ENCODE data around the gene HOXA5. TPM values are rescaled to one million over a fixed set of nuclear protein-coding genes. Genes with fewer than 3 reads are reported as not detected.

The HOXA5 gene
- total and polyA plus RNA-seq, 2 donors (not counting 1 experiment from before 2014, with no cell fraction given) = 18.3 to 35.6 TPM

DNA sequence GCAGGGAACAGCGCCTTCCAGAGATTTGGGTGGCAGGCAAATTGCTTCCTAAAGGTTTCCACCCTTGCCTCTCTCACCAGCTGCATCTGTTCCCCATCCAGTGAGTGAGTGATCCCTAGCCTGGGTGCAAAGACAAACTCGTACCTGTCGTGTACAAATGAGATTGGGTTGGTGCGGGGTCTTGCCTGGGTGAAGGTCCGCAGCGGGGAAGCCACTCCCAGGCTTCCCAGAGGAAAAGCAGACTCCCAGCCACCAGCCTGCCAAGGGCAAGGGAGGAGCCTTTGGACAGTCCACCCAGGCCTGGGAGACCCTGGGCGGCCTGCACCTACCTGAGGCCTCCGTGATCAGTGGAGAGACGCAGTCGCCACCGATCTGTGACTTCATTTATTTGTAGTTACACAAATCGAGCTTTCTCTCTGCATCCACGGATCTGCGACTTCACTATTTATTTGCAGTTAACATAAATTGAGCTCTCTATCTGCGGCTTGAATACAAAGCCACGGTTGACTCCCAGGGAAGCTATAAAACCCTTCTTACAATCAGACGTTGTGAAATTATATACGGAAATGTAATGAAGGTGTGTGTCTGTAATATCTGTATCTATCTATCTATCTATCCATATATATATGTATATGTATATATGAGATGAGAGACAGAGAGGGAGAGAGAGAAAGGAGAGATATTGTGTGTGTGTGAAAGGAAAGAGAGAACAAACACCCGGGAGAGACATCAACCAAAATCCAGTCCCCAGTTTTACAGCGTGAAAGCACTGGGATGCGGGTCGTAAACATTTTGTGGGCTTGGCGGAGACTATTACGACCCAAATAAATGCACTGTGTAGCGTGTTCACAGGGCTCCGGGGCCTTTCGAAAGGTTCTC is 16.0 kb upstream of the HOXA5 start:
- no peak overlapping the region for H3K4me3 ChIP-seq (replicated peaks in 1 of 4; ENCODE audit: control extremely low read depth in 1 of 4, insufficient read depth in 1 of 4, low read depth in 3 of 4, low read length in 4 of 4)
- no peaks in the 10 kb centered on the region for H3K9me3 ChIP-seq (ENCODE audit: control insufficient read depth, insufficient read depth, low read depth, low read length)
- H3K9ac ChIP-seq (ENCODE audit: insufficient read depth, low read length) = no peak overlapping the region
- no peak for DNase-seq (ENCODE audit: low read depth in 2 of 2)
- no peaks in the 10 kb centered on the region for H4K20me1 ChIP-seq (ENCODE audit: control insufficient read depth, extremely low read depth, insufficient read depth, low read length)
- H3K79me2 ChIP-seq (ENCODE audit: control insufficient read depth, insufficient read depth, low read length) = no peaks in the 10 kb centered on the region
- no peak for TF ChIP-seq EZH2 (IDR thresholded peaks at IDR 0.05; ENCODE audit: low read length, missing control alignments)
- no peaks in the 10 kb centered on the region for H3K36me3 ChIP-seq (ENCODE audit: control insufficient read depth, insufficient read depth, low read length)
- H3K27me3 ChIP-seq (ENCODE audit: control insufficient read depth, insufficient read depth, low read length) = peaks cover 11% of the 10 kb centered on the region
- no peak overlapping the region for H2AFZ ChIP-seq (ENCODE audit: low read length)
- H3K27ac ChIP-seq (ENCODE audit: insufficient read depth, low read length) = no peak overlapping the region
- peaks cover 4% of the 10 kb centered on the region for H3K4me1 ChIP-seq (ENCODE audit: control insufficient read depth, extremely low read depth, insufficient read depth, low read length)
- H3K4me2 ChIP-seq (ENCODE audit: extremely low read depth, insufficient read depth, low read length) = no peak overlapping the region

DNA sequence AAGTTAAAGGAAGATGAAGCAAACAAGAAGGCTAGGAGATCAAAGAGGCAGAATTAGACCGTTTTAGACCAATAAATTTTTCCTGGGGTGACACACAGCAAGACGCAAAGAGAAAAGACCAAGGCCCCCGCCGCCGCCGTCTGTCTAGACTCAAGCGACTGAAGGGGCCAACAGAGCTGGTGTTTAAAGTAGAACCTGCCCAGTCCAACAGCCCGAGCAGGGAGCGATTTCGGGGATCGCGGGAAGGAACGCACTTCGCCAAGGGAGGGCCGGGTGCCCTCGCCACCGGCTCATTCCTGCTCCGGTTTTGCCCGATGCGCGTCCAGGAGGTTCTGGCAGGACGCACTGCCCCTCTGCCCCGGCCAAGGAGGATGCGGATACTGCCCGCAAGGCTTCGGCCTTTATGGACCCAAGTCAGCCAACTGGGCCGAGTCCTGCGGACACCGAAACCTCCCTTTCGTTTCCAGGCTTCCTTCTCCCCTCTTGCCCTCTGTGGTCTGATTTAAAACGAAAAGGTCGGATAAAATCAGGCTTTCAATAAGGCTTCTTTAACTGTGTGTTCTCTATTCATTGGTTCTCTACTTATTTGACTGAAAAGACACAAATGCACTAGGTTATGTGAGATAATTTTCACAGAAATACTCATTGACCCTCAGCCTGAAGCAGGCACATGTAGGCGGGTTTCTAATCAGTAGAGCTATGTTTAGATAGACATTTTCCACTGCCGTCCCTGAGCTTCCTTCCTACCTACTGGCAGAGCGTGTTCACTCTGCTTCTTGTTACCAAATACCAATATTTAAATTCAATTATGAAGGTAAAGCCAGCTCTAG is 15.2 kb upstream of the HOXA5 start:
- H3K4me2 ChIP-seq (ENCODE audit: extremely low read depth, insufficient read depth, low read length) = no peak overlapping the region
- H3K79me2 ChIP-seq (ENCODE audit: control insufficient read depth, insufficient read depth, low read length) = no peaks in the 10 kb centered on the region

DNA sequence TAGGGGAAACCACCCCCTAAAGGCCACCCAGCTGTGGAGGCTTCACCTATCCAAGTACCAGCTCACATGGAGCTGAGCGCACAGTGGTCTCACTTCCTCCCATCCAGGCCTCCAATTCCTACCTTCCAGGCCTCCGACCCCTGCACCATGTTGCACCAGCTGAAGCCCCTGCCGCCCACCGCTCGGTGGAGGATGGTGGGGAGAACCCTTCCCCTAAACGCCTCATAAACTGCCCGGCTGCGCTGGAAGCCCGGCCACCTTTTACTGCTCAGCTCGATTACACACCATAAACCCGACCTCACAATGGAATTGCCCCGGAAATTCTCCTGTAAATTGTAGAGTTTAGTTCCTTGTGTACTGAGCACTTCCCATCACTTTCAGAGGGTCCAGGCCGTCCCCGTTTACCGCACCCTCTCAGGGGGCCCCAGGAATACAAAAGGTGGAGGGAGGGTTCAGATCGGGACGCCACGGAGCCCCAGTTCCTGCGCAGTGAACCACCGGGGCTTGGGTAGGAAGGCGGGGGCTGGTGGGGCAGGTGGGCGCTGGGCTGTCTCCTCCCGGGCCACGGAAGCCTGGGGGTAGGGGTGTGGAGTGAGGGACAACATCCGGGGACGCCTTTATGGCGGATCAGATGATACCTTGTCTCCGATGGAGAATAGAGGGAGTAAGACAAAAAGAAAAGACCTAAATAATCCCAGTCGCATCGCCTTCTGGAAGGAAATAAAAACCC is 14.4 kb upstream of the HOXA5 start:
- TF ChIP-seq EZH2 (IDR thresholded peaks at IDR 0.05; ENCODE audit: low read length, missing control alignments) = no peak
- TF ChIP-seq, protein P1, sequence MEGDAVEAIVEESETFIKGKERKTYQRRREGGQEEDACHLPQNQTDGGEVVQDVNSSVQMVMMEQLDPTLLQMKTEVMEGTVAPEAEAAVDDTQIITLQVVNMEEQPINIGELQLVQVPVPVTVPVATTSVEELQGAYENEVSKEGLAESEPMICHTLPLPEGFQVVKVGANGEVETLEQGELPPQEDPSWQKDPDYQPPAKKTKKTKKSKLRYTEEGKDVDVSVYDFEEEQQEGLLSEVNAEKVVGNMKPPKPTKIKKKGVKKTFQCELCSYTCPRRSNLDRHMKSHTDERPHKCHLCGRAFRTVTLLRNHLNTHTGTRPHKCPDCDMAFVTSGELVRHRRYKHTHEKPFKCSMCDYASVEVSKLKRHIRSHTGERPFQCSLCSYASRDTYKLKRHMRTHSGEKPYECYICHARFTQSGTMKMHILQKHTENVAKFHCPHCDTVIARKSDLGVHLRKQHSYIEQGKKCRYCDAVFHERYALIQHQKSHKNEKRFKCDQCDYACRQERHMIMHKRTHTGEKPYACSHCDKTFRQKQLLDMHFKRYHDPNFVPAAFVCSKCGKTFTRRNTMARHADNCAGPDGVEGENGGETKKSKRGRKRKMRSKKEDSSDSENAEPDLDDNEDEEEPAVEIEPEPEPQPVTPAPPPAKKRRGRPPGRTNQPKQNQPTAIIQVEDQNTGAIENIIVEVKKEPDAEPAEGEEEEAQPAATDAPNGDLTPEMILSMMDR (conservative IDR thresholded peaks at IDR 0.05 in 1 of 2, IDR thresholded peaks at IDR 0.05 in 1 of 2; ENCODE audit: low read depth in 1 of 2, low read length in 2 of 2) = no peak
- H3K36me3 ChIP-seq (ENCODE audit: control insufficient read depth, insufficient read depth, low read length) = no peaks in the 10 kb centered on the region
- H3K4me1 ChIP-seq (ENCODE audit: control insufficient read depth, extremely low read depth, insufficient read depth, low read length) = peaks cover 4% of the 10 kb centered on the region
- DNase-seq (ENCODE audit: low read depth in 2 of 2) = no peak
- H3K79me2 ChIP-seq (ENCODE audit: control insufficient read depth, insufficient read depth, low read length) = no peaks in the 10 kb centered on the region
- no peaks in the 10 kb centered on the region for H4K20me1 ChIP-seq (ENCODE audit: control insufficient read depth, extremely low read depth, insufficient read depth, low read length)
- H2AFZ ChIP-seq (ENCODE audit: low read length) = no peak overlapping the region
- no peak overlapping the region for H3K9ac ChIP-seq (ENCODE audit: insufficient read depth, low read length)
- H3K27me3 ChIP-seq (ENCODE audit: control insufficient read depth, insufficient read depth, low read length) = no peaks in the 10 kb centered on the region
- H3K4me3 ChIP-seq (replicated peaks in 1 of 4; ENCODE audit: control extremely low read depth in 1 of 4, insufficient read depth in 1 of 4, low read depth in 3 of 4, low read length in 4 of 4) = no peak overlapping the region
- H3K4me2 ChIP-seq (ENCODE audit: extremely low read depth, insufficient read depth, low read length) = no peak overlapping the region
- no peaks in the 10 kb centered on the region for H3K9me3 ChIP-seq (ENCODE audit: control insufficient read depth, insufficient read depth, low read depth, low read length)
- H3K27ac ChIP-seq (ENCODE audit: insufficient read depth, low read length) = no peak overlapping the region

More for the DNA sequence above, 15.2 kb upstream of the HOXA5 start:
- no peaks in the 10 kb centered on the region for H4K20me1 ChIP-seq (ENCODE audit: control insufficient read depth, extremely low read depth, insufficient read depth, low read length)
- no peak overlapping the region for H2AFZ ChIP-seq (ENCODE audit: low read length)
- no peak overlapping the region for H3K4me3 ChIP-seq (replicated peaks in 1 of 4; ENCODE audit: control extremely low read depth in 1 of 4, insufficient read depth in 1 of 4, low read depth in 3 of 4, low read length in 4 of 4)
- peaks cover 4% of the 10 kb centered on the region for H3K27me3 ChIP-seq (ENCODE audit: control insufficient read depth, insufficient read depth, low read length)
- H3K27ac ChIP-seq (ENCODE audit: insufficient read depth, low read length) = no peak overlapping the region
- peaks cover 4% of the 10 kb centered on the region for H3K4me1 ChIP-seq (ENCODE audit: control insufficient read depth, extremely low read depth, insufficient read depth, low read length)
- H3K9ac ChIP-seq (ENCODE audit: insufficient read depth, low read length) = no peak overlapping the region
- H3K36me3 ChIP-seq (ENCODE audit: control insufficient read depth, insufficient read depth, low read length) = no peaks in the 10 kb centered on the region
- TF ChIP-seq, protein P1 (conservative IDR thresholded peaks at IDR 0.05 in 1 of 2, IDR thresholded peaks at IDR 0.05 in 1 of 2; ENCODE audit: low read depth in 1 of 2, low read length in 2 of 2) = no peak
- TF ChIP-seq EZH2 (IDR thresholded peaks at IDR 0.05; ENCODE audit: low read length, missing control alignments) = no peak
- no peak for DNase-seq (ENCODE audit: low read depth in 2 of 2)
- H3K9me3 ChIP-seq (ENCODE audit: control insufficient read depth, insufficient read depth, low read depth, low read length) = no peaks in the 10 kb centered on the region

All from fibroblast of lung (primary cell).